Adrenal gland (tissue), 5 donors: ENCODE data around the gene BMP2K.

Source experiments
- POLR2A ChIP-seq, 2 donors: fragments of 450-650 bp; IDR thresholded peaks; one replicate each; pipeline ENCODE4 v1.6.1; 2017; ENCODE audit warnings: antibody characterized with exemption in 2 of 2, mild to moderate bottlenecking in 2 of 2, moderate library complexity in 1 of 2
- TF ChIP-seq, protein P1 (sequence below), 6 experiments: fragments of 450-650 bp in 4 of 6; fragments of 200-600 bp in 2 of 6; sonication (generic) in 1 of 6; IDR thresholded peaks; 1 replicate in 5 of 6; 2 replicates in 1 of 6; pipeline versions ENCODE4 v1.5.1 to v1.8.0; 2016 to 2021; ENCODE audit warnings: antibody characterized with exemption in 6 of 6, mild to moderate bottlenecking in 2 of 6, moderate library complexity in 1 of 6
- donor health status: DM: no; HTN: no; CAD: no.

GRCh38 chr4:78809928-78810835, 34.0 kb downstream of the BMP2K start:
- TF ChIP-seq, protein P1, sequence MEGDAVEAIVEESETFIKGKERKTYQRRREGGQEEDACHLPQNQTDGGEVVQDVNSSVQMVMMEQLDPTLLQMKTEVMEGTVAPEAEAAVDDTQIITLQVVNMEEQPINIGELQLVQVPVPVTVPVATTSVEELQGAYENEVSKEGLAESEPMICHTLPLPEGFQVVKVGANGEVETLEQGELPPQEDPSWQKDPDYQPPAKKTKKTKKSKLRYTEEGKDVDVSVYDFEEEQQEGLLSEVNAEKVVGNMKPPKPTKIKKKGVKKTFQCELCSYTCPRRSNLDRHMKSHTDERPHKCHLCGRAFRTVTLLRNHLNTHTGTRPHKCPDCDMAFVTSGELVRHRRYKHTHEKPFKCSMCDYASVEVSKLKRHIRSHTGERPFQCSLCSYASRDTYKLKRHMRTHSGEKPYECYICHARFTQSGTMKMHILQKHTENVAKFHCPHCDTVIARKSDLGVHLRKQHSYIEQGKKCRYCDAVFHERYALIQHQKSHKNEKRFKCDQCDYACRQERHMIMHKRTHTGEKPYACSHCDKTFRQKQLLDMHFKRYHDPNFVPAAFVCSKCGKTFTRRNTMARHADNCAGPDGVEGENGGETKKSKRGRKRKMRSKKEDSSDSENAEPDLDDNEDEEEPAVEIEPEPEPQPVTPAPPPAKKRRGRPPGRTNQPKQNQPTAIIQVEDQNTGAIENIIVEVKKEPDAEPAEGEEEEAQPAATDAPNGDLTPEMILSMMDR (IDR thresholded peaks at IDR 0.05), result no peak
- no peak for TF ChIP-seq POLR2A (IDR thresholded peaks at IDR 0.05)
